K562 (cell line): ENCODE measurements around the gene CACYBP. TPM values are rescaled to one million over a fixed set of nuclear protein-coding genes. Genes with fewer than 3 reads are reported as not detected.

ENCODE experiments used
- ARNT ChIP-seq, 2 experiments: fragments of 450-650 bp; IDR thresholded peaks; 2 replicates each; pipeline ENCODE4 v1.6.1; 2016; ENCODE audit warnings: mild to moderate bottlenecking in 1 of 2
- CBFA2T2 ChIP-seq: fragments of 450-650 bp; conservative IDR thresholded peaks from 2 replicates; pipeline ENCODE4 v1.6.1; 2017; ENCODE audit warnings: mild to moderate bottlenecking
- CREB5 ChIP-seq: fragments of 250-450 bp; sonication (Bioruptor Pico); IDR thresholded peaks from 2 replicates; pipeline ENCODE4 v1.5.0; 2020; ENCODE audit warnings: mild to moderate bottlenecking
- ESRRB ChIP-seq: fragments of 250-450 bp; sonication (Bioruptor Pico); IDR thresholded peaks from 2 replicates; pipeline ENCODE4 v1.5.0; 2020; ENCODE audit warnings: mild to moderate bottlenecking, moderate library complexity, borderline replicate concordance
- IRF1 ChIP-seq: sonication (generic); formaldehyde crosslinking; IDR thresholded peaks from 2 replicates; pipeline ENCODE4 v1.8.0; 2022; ENCODE audit warnings: missing genetic modification reagents, mild to moderate bottlenecking, borderline replicate concordance
- MAFF ChIP-seq: IDR thresholded peaks from 2 replicates; pipeline ENCODE4 v1.6.1; 2012; ENCODE audit warnings: low read length, improper control_type of control experiment
- NFRKB ChIP-seq: fragments of 450-650 bp; IDR thresholded peaks from 2 replicates; pipeline ENCODE4 v1.6.1; 2016; ENCODE audit warnings: low read depth
- RBM34 ChIP-seq: fragments of 200-400 bp; formaldehyde crosslinking; IDR thresholded peaks from 2 replicates; pipeline ENCODE4 v1.6.1; 2018; ENCODE audit warnings: low read length, borderline replicate concordance; ENCODE audit not compliant: insufficient read depth
- RUNX1 ChIP-seq: sonication (generic); IDR thresholded peaks from 2 replicates; pipeline ENCODE4 v1.6.1; 2016; ENCODE audit warnings: antibody characterized with exemption, low read depth
- SREBF2 ChIP-seq: sonication (generic); formaldehyde crosslinking; IDR thresholded peaks from 2 replicates; pipeline ENCODE4 v1.4.0; 2020; ENCODE audit warnings: mild to moderate bottlenecking, missing genetic modification reagents
- ZNF592 ChIP-seq: fragments of 450-650 bp; IDR thresholded peaks from 2 replicates; pipeline ENCODE4 v1.6.1; 2017; ENCODE audit warnings: antibody characterized with exemption, mild to moderate bottlenecking
- polyA plus RNA-seq, 8 experiments: library from polyadenylated mRNA; depleted of rRNA in 4 of 8; stranded (reverse) in 5 of 8; unstranded in 3 of 8; fragments of >200 nt; fragmentation: Nextera tagmentation in 2 of 8; fragmentation: Illumina TruSeq in 1 of 8; extraction: Ambion mirVana in 2 of 8; extraction: Trizol in 1 of 8; gene quantifications; 2 replicates each; pipeline versions ENCODE4 v1.2.1 to v1.2.3, GENCODE V29; 2011 to 2014; ENCODE audit warnings: inconsistent platforms in 1 of 8, missing spikeins in 1 of 8
- total RNA-seq, 7 experiments: library from RNA; depleted of rRNA in 6 of 7; stranded (reverse); fragments of >200 nt in 6 of 7; fragmentation: Illumina TruSeq in 2 of 7; extraction: Trizol in 2 of 7; gene quantifications; 2 replicates each; pipeline versions ENCODE4 v1.2.1 to v1.2.3, GENCODE V29; 2011 to 2021; ENCODE audit warnings: low replicate concordance in 1 of 7
- TF ChIP-seq, protein P1 (sequence below): sonication (generic); formaldehyde crosslinking; IDR thresholded peaks from 2 replicates; pipeline ENCODE4 v1.8.0; 2022; ENCODE audit warnings: mild to moderate bottlenecking, missing genetic modification reagents
- TF ChIP-seq, protein P2 (sequence below): fragments of 250-450 bp; sonication (Bioruptor Pico); IDR thresholded peaks from 2 replicates; pipeline ENCODE4 v1.4.0; 2020; ENCODE audit warnings: mild to moderate bottlenecking, moderate library complexity, borderline replicate concordance
- TF ChIP-seq, protein P3 (sequence below): fragments of 250-450 bp; sonication (Bioruptor Pico); IDR thresholded peaks from 2 replicates; pipeline ENCODE4 v1.8.0; 2021; ENCODE audit warnings: borderline replicate concordance, mild to moderate bottlenecking, moderate library complexity; ENCODE audit not compliant: poor library complexity, severe bottlenecking

CACYBP gene
- total and polyA plus RNA-seq, 9 of the 15 experiments (the other 6 are each of a cell fraction or from before 2014, with no cell fraction given) = 147 to 1,576 (median 488) TPM

GRCh38 chr1:174964261-174964971, 35.3 kb upstream of the CACYBP start (continued):
- TF ChIP-seq SREBF2 (CRISPR knock-in tag) (no peak), IRF1 (CRISPR knock-in tag) (no peak), ESRRB (CRISPR knock-in tag) (no peak), CBFA2T2 (peak; percentile 65; the same call in 1 of the 2 replicates), NFRKB (no peak; the same call in 1 of the 2 replicates), RUNX1 (no peak), RBM34 (no peak), MAFF (peak; percentile 46; the same call in 1 of the 2 replicates), ARNT (IDR thresholded peaks at IDR 0.05) (peak in 1 of 2 experiments; percentile 55; a peak in 1 of 4 replicates), CREB5 (no peak), ZNF592 (0 out of 2 replicates have a peak, but pooled peaks have one; percentile 28)
- TF ChIP-seq, protein P1, sequence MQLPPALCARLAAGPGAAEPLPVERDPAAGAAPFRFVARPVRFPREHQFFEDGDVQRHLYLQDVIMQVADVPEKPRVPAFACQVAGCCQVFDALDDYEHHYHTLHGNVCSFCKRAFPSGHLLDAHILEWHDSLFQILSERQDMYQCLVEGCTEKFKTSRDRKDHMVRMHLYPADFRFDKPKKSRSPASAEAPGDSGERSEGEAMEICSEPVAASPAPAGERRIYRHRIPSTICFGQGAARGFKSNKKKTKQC (CRISPR knock-in tag) = no peak
- TF ChIP-seq, protein P2, sequence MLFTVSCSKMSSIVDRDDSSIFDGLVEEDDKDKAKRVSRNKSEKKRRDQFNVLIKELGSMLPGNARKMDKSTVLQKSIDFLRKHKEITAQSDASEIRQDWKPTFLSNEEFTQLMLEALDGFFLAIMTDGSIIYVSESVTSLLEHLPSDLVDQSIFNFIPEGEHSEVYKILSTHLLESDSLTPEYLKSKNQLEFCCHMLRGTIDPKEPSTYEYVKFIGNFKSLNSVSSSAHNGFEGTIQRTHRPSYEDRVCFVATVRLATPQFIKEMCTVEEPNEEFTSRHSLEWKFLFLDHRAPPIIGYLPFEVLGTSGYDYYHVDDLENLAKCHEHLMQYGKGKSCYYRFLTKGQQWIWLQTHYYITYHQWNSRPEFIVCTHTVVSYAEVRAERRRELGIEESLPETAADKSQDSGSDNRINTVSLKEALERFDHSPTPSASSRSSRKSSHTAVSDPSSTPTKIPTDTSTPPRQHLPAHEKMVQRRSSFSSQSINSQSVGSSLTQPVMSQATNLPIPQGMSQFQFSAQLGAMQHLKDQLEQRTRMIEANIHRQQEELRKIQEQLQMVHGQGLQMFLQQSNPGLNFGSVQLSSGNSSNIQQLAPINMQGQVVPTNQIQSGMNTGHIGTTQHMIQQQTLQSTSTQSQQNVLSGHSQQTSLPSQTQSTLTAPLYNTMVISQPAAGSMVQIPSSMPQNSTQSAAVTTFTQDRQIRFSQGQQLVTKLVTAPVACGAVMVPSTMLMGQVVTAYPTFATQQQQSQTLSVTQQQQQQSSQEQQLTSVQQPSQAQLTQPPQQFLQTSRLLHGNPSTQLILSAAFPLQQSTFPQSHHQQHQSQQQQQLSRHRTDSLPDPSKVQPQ (CRISPR knock-in tag) = no peak
- TF ChIP-seq, protein P3, sequence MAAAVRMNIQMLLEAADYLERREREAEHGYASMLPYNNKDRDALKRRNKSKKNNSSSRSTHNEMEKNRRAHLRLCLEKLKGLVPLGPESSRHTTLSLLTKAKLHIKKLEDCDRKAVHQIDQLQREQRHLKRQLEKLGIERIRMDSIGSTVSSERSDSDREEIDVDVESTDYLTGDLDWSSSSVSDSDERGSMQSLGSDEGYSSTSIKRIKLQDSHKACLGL (CRISPR knock-in tag) = no peak
